ENCODE data around the gene LILRB2.
"Not testable (repeated sequence)": the region's sequence is repeated elsewhere in the genome, so short reads cannot be mapped to it uniquely, and the experiment has no call there.

LILRB2 gene

GRCh38 chr19:54240372-54241336 is 40.3 kb downstream of the LILRB2 start:
- not testable (repeated sequence) for DNase-seq (ENCODE audit: low spot score)

- DNase-seq (ENCODE audit: low spot score): not testable (repeated sequence)
Measured at GRCh38 chr19:54239491-54240371, 41.2 kb downstream of the LILRB2 start.

GRCh38 chr19:54233941-54234340 is 47.0 kb downstream of the LILRB2 start:
- no peak for DNase-seq (ENCODE audit: low spot score)

GRCh38 chr19:54231077-54231931 is 49.6 kb downstream of the LILRB2 start:
- DNase-seq (ENCODE audit: low spot score): peak; percentile 91

- DNase-seq (ENCODE audit: low spot score): no peak
Measured at GRCh38 chr19:54230031-54230430, 50.9 kb downstream of the LILRB2 start.

GRCh38 chr19:54229146-54229545 is 51.8 kb downstream of the LILRB2 start:
- DNase-seq (ENCODE audit: low spot score): no peak

- not testable (repeated sequence) for DNase-seq (ENCODE audit: low spot score)
Measured at GRCh38 chr19:54224619-54225018, 56.3 kb downstream of the LILRB2 start.

- DNase-seq (ENCODE audit: low spot score): not testable (repeated sequence)
Measured at GRCh38 chr19:54223937-54224281, 57.0 kb downstream of the LILRB2 start.
